ENCODE data around the gene MEOX1. TPM values are rescaled to one million over a fixed set of nuclear protein-coding genes. Genes with fewer than 3 reads are reported as not detected.

Gene MEOX1
- total and polyA plus RNA-seq, 2 of the 13 experiments (the other 11 are each of a cell fraction or from before 2014, with no cell fraction given): not detected

DNA sequence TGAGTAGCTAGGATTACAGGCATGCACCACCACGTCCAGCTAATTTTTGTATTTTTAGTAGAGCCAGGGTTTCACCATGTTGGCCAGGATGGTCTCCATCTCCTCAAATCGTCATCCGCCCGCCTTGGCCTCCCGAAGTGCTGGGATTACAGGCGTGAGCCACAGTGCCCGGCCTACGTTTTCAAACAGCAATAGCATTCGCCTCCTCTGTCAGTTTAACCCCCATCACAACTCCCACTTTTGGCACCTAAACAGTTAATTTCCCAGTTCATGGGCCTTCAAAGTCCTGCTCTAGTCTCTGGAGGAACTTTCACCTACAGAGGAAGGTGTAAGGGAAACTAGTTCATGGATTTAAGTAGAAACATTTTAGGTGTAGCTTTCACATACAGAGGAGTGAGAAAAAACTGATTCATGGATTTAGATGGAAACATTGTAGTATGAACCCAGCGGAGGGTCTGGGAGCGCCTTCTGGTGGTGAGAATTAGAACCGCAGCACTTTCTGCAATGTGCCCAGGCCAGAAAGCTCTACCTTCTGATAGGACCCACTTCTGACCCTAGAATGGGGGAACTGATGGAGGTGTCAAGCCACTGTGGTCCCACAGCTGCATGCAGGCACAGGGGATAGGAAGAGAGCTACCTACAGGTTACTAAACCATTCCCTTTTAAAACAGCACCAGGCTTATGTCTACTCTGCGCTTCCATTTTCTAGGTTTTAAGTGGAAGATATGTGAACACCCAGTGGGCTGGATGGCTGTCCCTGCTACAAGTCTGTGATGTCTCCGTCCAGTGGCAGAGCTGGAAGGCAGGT lies 12.0 kb upstream of the MEOX1 start (continued):
- TF ChIP-seq MAFG (CRISPR knock-in tag; IDR thresholded peaks at IDR 0.05) (no peak), FOXA3 (CRISPR knock-in tag; IDR thresholded peaks at IDR 0.05) (peak; percentile 19; the same call in 1 of the 2 replicates), ZNF788 (CRISPR knock-in tag; IDR thresholded peaks at IDR 0.05; ENCODE audit: borderline replicate concordance) (no peak), SIN3A (IDR thresholded peaks at IDR 0.05; ENCODE audit: borderline replicate concordance, low read depth, low read length) (no peak), DPF2 (CRISPR knock-in tag; IDR thresholded peaks at IDR 0.05; ENCODE audit: borderline replicate concordance, low read depth) (no peak), ZNF225 (CRISPR knock-in tag; IDR thresholded peaks at IDR 0.05) (no peak), ATAD3A (CRISPR knock-in tag; IDR thresholded peaks at IDR 0.05) (0 out of 2 replicates have a peak, but pooled peaks have one; percentile 57), ZNF605 (CRISPR knock-in tag; IDR thresholded peaks at IDR 0.05) (no peak; the same call in 1 of the 2 replicates), YEATS4 (CRISPR knock-in tag; IDR thresholded peaks at IDR 0.05; ENCODE audit: borderline replicate concordance) (no peak), DNMT1 (CRISPR knock-in tag; IDR thresholded peaks at IDR 0.05) (no peak; the same call in 1 of the 2 replicates), ZSCAN20 (CRISPR knock-in tag; IDR thresholded peaks at IDR 0.05; ENCODE audit: borderline replicate concordance) (no peak), RBAK (CRISPR knock-in tag; IDR thresholded peaks at IDR 0.05) (no peak), ZNF562 (CRISPR knock-in tag; IDR thresholded peaks at IDR 0.05; ENCODE audit: borderline replicate concordance) (no peak), MAFK (conservative IDR thresholded peaks at IDR 0.05 in 1 of 2, IDR thresholded peaks at IDR 0.05 in 1 of 2; ENCODE audit: low read length in 2 of 2) (peak in 1 of 2 experiments; percentile 17; a peak in 1 of 4 replicates)
- TF ChIP-seq, protein P1, sequence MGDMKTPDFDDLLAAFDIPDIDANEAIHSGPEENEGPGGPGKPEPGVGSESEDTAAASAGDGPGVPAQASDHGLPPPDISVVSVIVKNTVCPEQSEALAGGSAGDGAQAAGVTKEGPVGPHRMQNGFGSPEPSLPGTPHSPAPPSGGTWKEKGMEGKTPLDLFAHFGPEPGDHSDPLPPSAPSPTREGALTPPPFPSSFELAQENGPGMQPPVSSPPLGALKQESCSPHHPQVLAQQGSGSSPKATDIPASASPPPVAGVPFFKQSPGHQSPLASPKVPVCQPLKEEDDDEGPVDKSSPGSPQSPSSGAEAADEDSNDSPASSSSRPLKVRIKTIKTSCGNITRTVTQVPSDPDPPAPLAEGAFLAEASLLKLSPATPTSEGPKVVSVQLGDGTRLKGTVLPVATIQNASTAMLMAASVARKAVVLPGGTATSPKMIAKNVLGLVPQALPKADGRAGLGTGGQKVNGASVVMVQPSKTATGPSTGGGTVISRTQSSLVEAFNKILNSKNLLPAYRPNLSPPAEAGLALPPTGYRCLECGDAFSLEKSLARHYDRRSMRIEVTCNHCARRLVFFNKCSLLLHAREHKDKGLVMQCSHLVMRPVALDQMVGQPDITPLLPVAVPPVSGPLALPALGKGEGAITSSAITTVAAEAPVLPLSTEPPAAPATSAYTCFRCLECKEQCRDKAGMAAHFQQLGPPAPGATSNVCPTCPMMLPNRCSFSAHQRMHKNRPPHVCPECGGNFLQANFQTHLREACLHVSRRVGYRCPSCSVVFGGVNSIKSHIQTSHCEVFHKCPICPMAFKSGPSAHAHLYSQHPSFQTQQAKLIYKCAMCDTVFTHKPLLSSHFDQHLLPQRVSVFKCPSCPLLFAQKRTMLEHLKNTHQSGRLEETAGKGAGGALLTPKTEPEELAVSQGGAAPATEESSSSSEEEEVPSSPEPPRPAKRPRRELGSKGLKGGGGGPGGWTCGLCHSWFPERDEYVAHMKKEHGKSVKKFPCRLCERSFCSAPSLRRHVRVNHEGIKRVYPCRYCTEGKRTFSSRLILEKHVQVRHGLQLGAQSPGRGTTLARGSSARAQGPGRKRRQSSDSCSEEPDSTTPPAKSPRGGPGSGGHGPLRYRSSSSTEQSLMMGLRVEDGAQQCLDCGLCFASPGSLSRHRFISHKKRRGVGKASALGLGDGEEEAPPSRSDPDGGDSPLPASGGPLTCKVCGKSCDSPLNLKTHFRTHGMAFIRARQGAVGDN (CRISPR knock-in tag; IDR thresholded peaks at IDR 0.05): 0 out of 2 replicates have a peak, but pooled peaks have one; percentile 17
- TF ChIP-seq, protein P2, sequence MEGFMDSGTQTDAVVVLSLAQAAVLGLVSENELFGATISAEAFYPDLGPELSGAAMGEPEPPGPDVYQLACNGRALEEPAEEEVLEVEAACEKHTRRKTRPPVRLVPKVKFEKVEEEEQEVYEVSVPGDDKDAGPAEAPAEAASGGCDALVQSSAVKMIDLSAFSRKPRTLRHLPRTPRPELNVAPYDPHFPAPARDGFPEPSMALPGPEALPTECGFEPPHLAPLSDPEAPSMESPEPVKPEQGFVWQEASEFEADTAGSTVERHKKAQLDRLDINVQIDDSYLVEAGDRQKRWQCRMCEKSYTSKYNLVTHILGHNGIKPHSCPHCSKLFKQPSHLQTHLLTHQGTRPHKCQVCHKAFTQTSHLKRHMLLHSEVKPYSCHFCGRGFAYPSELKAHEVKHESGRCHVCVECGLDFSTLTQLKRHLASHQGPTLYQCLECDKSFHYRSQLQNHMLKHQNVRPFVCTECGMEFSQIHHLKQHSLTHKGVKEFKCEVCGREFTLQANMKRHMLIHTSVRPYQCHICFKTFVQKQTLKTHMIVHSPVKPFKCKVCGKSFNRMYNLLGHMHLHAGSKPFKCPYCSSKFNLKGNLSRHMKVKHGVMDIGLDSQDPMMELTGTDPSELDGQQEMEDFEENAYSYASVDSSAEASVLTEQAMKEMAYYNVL (CRISPR knock-in tag; IDR thresholded peaks at IDR 0.05; ENCODE audit: borderline replicate concordance): no peak
- TF ChIP-seq, protein P3, sequence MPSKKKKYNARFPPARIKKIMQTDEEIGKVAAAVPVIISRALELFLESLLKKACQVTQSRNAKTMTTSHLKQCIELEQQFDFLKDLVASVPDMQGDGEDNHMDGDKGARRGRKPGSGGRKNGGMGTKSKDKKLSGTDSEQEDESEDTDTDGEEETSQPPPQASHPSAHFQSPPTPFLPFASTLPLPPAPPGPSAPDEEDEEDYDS (CRISPR knock-in tag; IDR thresholded peaks at IDR 0.05): no peak
- TF ChIP-seq, protein P4, sequence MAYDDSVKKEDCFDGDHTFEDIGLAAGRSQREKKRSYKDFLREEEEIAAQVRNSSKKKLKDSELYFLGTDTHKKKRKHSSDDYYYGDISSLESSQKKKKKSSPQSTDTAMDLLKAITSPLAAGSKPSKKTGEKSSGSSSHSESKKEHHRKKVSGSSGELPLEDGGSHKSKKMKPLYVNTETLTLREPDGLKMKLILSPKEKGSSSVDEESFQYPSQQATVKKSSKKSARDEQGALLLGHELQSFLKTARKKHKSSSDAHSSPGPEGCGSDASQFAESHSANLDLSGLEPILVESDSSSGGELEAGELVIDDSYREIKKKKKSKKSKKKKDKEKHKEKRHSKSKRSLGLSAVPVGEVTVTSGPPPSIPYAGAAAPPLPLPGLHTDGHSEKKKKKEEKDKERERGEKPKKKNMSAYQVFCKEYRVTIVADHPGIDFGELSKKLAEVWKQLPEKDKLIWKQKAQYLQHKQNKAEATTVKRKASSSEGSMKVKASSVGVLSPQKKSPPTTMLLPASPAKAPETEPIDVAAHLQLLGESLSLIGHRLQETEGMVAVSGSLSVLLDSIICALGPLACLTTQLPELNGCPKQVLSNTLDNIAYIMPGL (CRISPR knock-in tag; IDR thresholded peaks at IDR 0.05; ENCODE audit: borderline replicate concordance in 1 of 2, low read depth in 1 of 2): peak; percentile 37 to 44; a peak in 2 of 4 replicates
- TF ChIP-seq, protein P5, sequence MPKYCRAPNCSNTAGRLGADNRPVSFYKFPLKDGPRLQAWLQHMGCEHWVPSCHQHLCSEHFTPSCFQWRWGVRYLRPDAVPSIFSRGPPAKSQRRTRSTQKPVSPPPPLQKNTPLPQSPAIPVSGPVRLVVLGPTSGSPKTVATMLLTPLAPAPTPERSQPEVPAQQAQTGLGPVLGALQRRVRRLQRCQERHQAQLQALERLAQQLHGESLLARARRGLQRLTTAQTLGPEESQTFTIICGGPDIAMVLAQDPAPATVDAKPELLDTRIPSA (CRISPR knock-in tag; IDR thresholded peaks at IDR 0.05; ENCODE audit: borderline replicate concordance): no peak
